Activated T-helper 1 cell treated with anti-CD3 and anti-CD28 coated beads, Interleukin-2, amount 50 U/mL, for 16 hours (primary cell): ENCODE data around the gene GMPPA.

Source experiments
- DNase-seq, 2 donors: peaks; one replicate each; pipeline ENCODE4 v3.0.0-alpha.2; 2020; ENCODE audit warnings: low read depth in 1 of 2, low spot score in 1 of 2

Gene GMPPA

GRCh38 chr2:219554350-219554749 lies 55.7 kb downstream of the GMPPA start:
- no peak for DNase-seq

- DNase-seq: no peak
Measured at GRCh38 chr2:219555956-219556355, 57.3 kb downstream of the GMPPA start.

- DNase-seq: no peak
Measured at GRCh38 chr2:219556413-219556812, 57.7 kb downstream of the GMPPA start.
